ENCODE results near the gene DMTF1.
"Not testable (repeated sequence)": the region's sequence is repeated elsewhere in the genome, so short reads cannot be mapped to it uniquely, and the experiment has no call there.

DNA sequence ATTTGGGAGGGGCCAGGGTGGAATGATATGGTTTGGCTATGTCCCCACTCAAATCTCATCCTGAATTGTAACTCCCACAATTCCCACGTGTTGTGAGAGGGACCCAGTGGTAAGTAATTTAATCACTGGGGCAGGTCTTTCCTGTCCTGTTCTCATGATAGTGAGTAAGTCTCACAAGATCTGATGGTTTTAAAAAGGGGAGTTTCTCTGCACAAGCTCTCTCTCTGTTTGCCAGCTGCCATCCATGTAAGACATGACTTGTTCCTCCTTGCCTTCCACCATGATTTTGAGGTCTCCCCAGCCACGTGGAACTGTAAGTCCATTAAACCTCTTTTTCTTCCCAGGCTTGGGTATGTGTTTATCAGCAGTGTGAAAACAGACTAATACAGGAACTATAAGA, 36.5 kb upstream of the DMTF1 start:
- TF ChIP-seq, protein P1, sequence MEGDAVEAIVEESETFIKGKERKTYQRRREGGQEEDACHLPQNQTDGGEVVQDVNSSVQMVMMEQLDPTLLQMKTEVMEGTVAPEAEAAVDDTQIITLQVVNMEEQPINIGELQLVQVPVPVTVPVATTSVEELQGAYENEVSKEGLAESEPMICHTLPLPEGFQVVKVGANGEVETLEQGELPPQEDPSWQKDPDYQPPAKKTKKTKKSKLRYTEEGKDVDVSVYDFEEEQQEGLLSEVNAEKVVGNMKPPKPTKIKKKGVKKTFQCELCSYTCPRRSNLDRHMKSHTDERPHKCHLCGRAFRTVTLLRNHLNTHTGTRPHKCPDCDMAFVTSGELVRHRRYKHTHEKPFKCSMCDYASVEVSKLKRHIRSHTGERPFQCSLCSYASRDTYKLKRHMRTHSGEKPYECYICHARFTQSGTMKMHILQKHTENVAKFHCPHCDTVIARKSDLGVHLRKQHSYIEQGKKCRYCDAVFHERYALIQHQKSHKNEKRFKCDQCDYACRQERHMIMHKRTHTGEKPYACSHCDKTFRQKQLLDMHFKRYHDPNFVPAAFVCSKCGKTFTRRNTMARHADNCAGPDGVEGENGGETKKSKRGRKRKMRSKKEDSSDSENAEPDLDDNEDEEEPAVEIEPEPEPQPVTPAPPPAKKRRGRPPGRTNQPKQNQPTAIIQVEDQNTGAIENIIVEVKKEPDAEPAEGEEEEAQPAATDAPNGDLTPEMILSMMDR (IDR thresholded peaks at IDR 0.05; ENCODE audit: insufficient read depth, low read length, poor library complexity, severe bottlenecking), result not testable (repeated sequence)
- not testable (repeated sequence) for TF ChIP-seq EZH2phosphoT487 (conservative IDR thresholded peaks at IDR 0.05; ENCODE audit: low read length)

Data from SU-DHL-6 (cell line).